HL-60 (cell line): ENCODE data around the gene SMG6.

Experiments used
- CTCF ChIP-seq: IDR thresholded peaks from one replicate; pipeline ENCODE4 v1.5.1; 2011; ENCODE audit warnings: low read length, control low read depth, inconsistent platforms; ENCODE audit not compliant: insufficient read depth
- GABPA ChIP-seq: IDR thresholded peaks from 2 replicates; pipeline ENCODE4 v1.6.1; 2012; ENCODE audit warnings: low read depth
- POLR2AphosphoS5 ChIP-seq: IDR thresholded peaks from 2 replicates; pipeline ENCODE4 v1.6.1; 2012; ENCODE audit warnings: low read depth
- REST ChIP-seq: IDR thresholded peaks from 2 replicates; pipeline ENCODE4 v1.6.1; 2012; ENCODE audit warnings: low read depth; ENCODE audit not compliant: insufficient replicate concordance

GRCh38 chr17:2064147-2064489, 239.5 kb downstream of the SMG6 start:
- TF ChIP-seq CTCF (no peak), POLR2AphosphoS5 (no peak), REST (no peak), GABPA (no peak)
